Panc1 (cell line): ENCODE measurements around the gene GALNT9. TPM values are rescaled to one million over a fixed set of nuclear protein-coding genes. Genes with fewer than 3 reads are reported as not detected.

Source experiments
- ATAC-seq: fragments of 200-7000 bp; cut with Tn5 transposase; 2 replicates; pipeline ENCODE4 v1.9.1; 2020; ENCODE audit warnings: mild to moderate bottlenecking, moderate library complexity
- BruUV-seq: library from RNA; stranded (reverse); fragments of 400-500 nt; replicated peaks from 2 replicates; lab custom pipeline; 2021; lab: Mats Ljungman, UMichigan
- CTCF ChIA-PET: fragments of 300-600 bp; sonication (Branson Sonifier 250); formaldehyde crosslinking; loops from one replicate; lab custom pipeline; 2022; ENCODE audit warnings: antibody characterized with exemption; lab: Charles Lee
- POLR2A ChIA-PET: fragments of 300-600 bp; sonication (Branson Sonifier 250); formaldehyde crosslinking; loops from one replicate; lab custom pipeline; 2022; ENCODE audit warnings: antibody characterized with exemption; lab: Charles Lee
- DNase-seq: peaks from one replicate; pipeline ENCODE4 v3.0.0-alpha.2; 2010; ENCODE audit warnings: low read depth, low spot score
- H3K27ac ChIP-seq: 2 replicates; pipeline ENCODE4 v1.5.1; 2011; ENCODE audit warnings: mild to moderate bottlenecking, low read length, inconsistent platforms
- H3K27me3 ChIP-seq: fragments of 200-500 bp; sonication (Bioruptor generic); 2 replicates; pipeline ENCODE4 v1.6.0; 2014; ENCODE audit warnings: low read length, inconsistent platforms; ENCODE audit not compliant: control insufficient read depth, insufficient read depth
- H3K36me3 ChIP-seq: fragments of 200-500 bp; sonication (Bioruptor generic); 2 replicates; pipeline ENCODE4 v1.5.1; 2014; ENCODE audit warnings: inconsistent platforms, mild to moderate bottlenecking, low read length, moderate library complexity; ENCODE audit not compliant: control insufficient read depth, insufficient read depth
- H3K4me1 ChIP-seq: 2 replicates; pipeline ENCODE4 v1.5.1; 2011; ENCODE audit warnings: inconsistent platforms, mild to moderate bottlenecking, low read length, moderate library complexity; ENCODE audit not compliant: control insufficient read depth, insufficient read depth
- H3K4me3 ChIP-seq, 2 experiments: 2 replicates each; pipeline ENCODE4 v1.5.1; 2011 to 2012; ENCODE audit warnings: low read depth in 2 of 2, low read length in 2 of 2, mild to moderate bottlenecking in 2 of 2, inconsistent platforms in 1 of 2, moderate library complexity in 1 of 2
- H3K9me3 ChIP-seq: fragments of 200-500 bp; sonication (Bioruptor generic); 2 replicates; pipeline ENCODE4 v1.5.1; 2014; ENCODE audit warnings: low read depth, mild to moderate bottlenecking, inconsistent platforms, low read length, moderate library complexity; ENCODE audit not compliant: control insufficient read depth, insufficient read depth
- POLR2AphosphoS5 ChIP-seq: IDR thresholded peaks from 2 replicates; pipeline ENCODE4 v1.6.1; 2012; ENCODE audit warnings: mild to moderate bottlenecking, low read depth, low read length, moderate library complexity
- SIN3A ChIP-seq: IDR thresholded peaks from 2 replicates; pipeline ENCODE4 v1.6.1; 2012; ENCODE audit warnings: low read depth, mild to moderate bottlenecking, low read length, moderate library complexity, borderline replicate concordance; ENCODE audit not compliant: insufficient read depth
- TCF7L2 ChIP-seq: IDR thresholded peaks from 2 replicates; pipeline ENCODE4 v1.6.1; 2011; ENCODE audit warnings: mild to moderate bottlenecking, low read depth, low read length, inconsistent platforms
- in situ Hi-C: cut with HindIII; loops from 2 replicates; pipeline ENCODE4 v1.10.0; 2016; ENCODE audit warnings: low sequenced_read_pairs, low pct_unique_long_range_greater_than_20kb
- intact Hi-C: fragments of 100-400 bp; cut with micrococcal nuclease; formaldehyde crosslinking; loops from one replicate; pipeline ENCODE4 v1.10.0; 2022; ENCODE audit not compliant: unreplicated experiment
- total RNA-seq: library from RNA; stranded (reverse); gene quantifications from one replicate; pipeline ENCODE4 v1.2.1, GENCODE V29; 2021; ENCODE audit not compliant: unreplicated experiment
- TF ChIP-seq, protein P1 (sequence below): fragments of 450-650 bp; IDR thresholded peaks from 2 replicates; pipeline ENCODE4 v1.5.1; 2017; ENCODE audit warnings: mild to moderate bottlenecking
- TF ChIP-seq, protein P2 (sequence below), 2 experiments: IDR thresholded peaks; 2 replicates each; pipeline ENCODE4 v1.6.1; 2011 to 2012; ENCODE audit warnings: low read depth in 2 of 2, control low read depth in 1 of 2, low read length in 1 of 2, mild to moderate bottlenecking in 1 of 2, moderate library complexity in 1 of 2; ENCODE audit not compliant: insufficient read depth in 1 of 2

The GALNT9 gene
- total RNA-seq, 1 experiment from 2014 or later, result 0.33 TPM

GRCh38 chr12:132319359-132319950 lies 9.9 kb downstream of the GALNT9 start:
- Histone ChIP-seq H3K36me3 (no peaks in the 10 kb centered on the region), H3K4me3 (no peak overlapping the region), H3K9me3 (no peaks in the 10 kb centered on the region), H3K27ac (no peak overlapping the region), H3K27me3 (no peaks in the 10 kb centered on the region), H3K4me1 (no peaks in the 10 kb centered on the region)
- intact Hi-C loops (no loop called here), in situ Hi-C loops (no loop called here)
- TF ChIP-seq, protein P1, sequence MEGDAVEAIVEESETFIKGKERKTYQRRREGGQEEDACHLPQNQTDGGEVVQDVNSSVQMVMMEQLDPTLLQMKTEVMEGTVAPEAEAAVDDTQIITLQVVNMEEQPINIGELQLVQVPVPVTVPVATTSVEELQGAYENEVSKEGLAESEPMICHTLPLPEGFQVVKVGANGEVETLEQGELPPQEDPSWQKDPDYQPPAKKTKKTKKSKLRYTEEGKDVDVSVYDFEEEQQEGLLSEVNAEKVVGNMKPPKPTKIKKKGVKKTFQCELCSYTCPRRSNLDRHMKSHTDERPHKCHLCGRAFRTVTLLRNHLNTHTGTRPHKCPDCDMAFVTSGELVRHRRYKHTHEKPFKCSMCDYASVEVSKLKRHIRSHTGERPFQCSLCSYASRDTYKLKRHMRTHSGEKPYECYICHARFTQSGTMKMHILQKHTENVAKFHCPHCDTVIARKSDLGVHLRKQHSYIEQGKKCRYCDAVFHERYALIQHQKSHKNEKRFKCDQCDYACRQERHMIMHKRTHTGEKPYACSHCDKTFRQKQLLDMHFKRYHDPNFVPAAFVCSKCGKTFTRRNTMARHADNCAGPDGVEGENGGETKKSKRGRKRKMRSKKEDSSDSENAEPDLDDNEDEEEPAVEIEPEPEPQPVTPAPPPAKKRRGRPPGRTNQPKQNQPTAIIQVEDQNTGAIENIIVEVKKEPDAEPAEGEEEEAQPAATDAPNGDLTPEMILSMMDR, result no peak
- TF ChIP-seq, protein P2, sequence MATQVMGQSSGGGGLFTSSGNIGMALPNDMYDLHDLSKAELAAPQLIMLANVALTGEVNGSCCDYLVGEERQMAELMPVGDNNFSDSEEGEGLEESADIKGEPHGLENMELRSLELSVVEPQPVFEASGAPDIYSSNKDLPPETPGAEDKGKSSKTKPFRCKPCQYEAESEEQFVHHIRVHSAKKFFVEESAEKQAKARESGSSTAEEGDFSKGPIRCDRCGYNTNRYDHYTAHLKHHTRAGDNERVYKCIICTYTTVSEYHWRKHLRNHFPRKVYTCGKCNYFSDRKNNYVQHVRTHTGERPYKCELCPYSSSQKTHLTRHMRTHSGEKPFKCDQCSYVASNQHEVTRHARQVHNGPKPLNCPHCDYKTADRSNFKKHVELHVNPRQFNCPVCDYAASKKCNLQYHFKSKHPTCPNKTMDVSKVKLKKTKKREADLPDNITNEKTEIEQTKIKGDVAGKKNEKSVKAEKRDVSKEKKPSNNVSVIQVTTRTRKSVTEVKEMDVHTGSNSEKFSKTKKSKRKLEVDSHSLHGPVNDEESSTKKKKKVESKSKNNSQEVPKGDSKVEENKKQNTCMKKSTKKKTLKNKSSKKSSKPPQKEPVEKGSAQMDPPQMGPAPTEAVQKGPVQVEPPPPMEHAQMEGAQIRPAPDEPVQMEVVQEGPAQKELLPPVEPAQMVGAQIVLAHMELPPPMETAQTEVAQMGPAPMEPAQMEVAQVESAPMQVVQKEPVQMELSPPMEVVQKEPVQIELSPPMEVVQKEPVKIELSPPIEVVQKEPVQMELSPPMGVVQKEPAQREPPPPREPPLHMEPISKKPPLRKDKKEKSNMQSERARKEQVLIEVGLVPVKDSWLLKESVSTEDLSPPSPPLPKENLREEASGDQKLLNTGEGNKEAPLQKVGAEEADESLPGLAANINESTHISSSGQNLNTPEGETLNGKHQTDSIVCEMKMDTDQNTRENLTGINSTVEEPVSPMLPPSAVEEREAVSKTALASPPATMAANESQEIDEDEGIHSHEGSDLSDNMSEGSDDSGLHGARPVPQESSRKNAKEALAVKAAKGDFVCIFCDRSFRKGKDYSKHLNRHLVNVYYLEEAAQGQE (IDR thresholded peaks at IDR 0.05; ENCODE audit: insufficient read depth in 1 of 2, low read depth in 2 of 2, low read length in 1 of 2), result no peak
- no peak for TF ChIP-seq TCF7L2
- no peak for TF ChIP-seq POLR2AphosphoS5
- no peak for TF ChIP-seq SIN3A
- DNase-seq, result no peak
- no peak for ATAC-seq
- POLR2A ChIA-PET, result no interaction called here
- CTCF ChIA-PET, result interaction anchor here (0.6 kb wide), 1 partner anchor 34 kb away, joined by 8 read pairs; no protein-coding TSS in a partner anchor
- BruUV-seq, result no TSS peak

DNA sequence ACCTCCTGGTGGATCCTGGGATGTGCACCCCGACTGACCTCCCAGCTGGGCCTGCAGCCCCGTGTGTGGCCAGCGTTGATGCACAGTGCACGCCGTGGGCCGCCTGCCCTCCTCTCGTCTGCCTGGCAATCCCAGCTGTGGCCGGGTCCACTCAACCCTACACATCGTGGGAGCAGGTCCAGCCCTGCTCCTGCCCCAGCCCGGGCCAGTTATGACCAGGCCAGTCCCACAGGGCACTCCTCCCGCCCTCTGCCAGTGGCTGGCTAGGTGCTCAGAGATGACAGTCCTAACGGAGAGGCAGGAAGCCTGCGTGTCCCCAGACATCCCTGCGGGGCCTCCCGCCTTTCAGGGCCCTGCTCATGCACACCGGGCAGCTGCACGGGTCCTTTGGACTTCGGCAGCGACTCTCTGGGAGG lies 10.8 kb downstream of the GALNT9 start:
- BruUV-seq, result no TSS peak
- Histone ChIP-seq H3K9me3 (no peaks in the 10 kb centered on the region), H3K4me1 (no peaks in the 10 kb centered on the region), H3K27me3 (no peaks in the 10 kb centered on the region), H3K4me3 (no peak overlapping the region), H3K36me3 (no peaks in the 10 kb centered on the region), H3K27ac (no peak overlapping the region)
- ChIA-PET POLR2A (no interaction called here), CTCF (interaction anchor here (0.6 kb wide), 1 partner anchor 11 kb away, joined by 5 read pairs; no protein-coding TSS in a partner anchor)
- DNase-seq (no peak), ATAC-seq (0 out of 2 replicates have a peak, but pooled peaks have one; percentile 36)
- TF ChIP-seq, protein P2 (IDR thresholded peaks at IDR 0.05; ENCODE audit: insufficient read depth in 1 of 2, low read depth in 2 of 2, low read length in 1 of 2), result no peak
- TF ChIP-seq SIN3A, result no peak
- TF ChIP-seq POLR2AphosphoS5, result no peak
- TF ChIP-seq, protein P1, result no peak
- no peak for TF ChIP-seq TCF7L2
- intact Hi-C loops (no loop called here), in situ Hi-C loops (no loop called here)
